Activated CD4-positive, CD25-positive, alpha-beta regulatory T cell treated with anti-CD3 and anti-CD28 coated beads, Interleukin-2, amount 50 U/mL, for 72 hours (primary cell): ENCODE measurements around the gene CORO1C.
A peak's percentile ranks its signal among the peaks of the same experiment; 100 is the strongest.

Experiments
- DNase-seq: peaks from one replicate; pipeline ENCODE4 v3.0.0; 2021

CORO1C gene

DNA sequence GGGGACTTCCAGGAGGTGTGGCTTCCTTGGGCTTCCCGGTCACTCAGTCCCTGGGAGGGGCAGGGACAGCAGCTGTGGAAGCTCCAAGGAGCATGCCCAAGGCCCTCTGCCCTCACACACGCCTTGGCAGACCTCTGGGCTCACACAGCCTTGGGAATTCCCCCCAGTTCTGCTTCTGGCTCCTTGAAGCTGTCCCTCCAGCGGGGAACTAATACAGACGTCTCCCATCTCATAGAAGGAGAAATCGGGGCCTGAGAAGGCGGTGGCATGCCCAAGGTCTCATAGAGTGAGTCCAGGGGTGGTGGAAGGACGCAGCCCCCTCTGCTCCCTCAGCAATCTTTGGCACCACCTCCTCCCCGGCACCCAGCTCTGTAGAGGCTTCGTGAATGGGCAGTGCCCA is 117.8 kb downstream of the CORO1C start:
- no peak for DNase-seq

DNA sequence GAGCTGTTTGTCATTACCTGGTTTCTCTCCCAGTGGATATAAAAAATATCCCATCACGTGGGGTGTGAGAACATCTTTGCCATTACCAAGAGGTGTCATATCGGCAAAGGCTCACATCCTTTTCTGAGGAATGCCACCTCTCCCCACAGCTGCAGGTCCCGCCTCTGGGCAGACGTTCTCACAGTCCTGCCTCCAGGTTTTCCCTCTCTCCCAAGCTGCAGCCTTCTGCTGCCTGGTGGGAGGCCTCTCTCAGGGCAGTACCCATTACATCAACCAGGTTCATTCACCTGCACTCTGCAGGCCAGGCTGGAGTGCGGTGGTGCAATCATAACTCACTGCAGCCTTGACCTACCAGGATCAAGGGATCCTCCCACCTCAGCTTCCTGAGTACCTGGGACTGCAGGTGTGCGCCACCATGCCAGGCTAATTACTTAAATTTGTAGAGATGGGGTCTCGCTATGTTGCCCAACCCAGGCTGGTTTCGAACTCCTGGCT is 118.5 kb downstream of the CORO1C start:
- DNase-seq, result no peak

DNA sequence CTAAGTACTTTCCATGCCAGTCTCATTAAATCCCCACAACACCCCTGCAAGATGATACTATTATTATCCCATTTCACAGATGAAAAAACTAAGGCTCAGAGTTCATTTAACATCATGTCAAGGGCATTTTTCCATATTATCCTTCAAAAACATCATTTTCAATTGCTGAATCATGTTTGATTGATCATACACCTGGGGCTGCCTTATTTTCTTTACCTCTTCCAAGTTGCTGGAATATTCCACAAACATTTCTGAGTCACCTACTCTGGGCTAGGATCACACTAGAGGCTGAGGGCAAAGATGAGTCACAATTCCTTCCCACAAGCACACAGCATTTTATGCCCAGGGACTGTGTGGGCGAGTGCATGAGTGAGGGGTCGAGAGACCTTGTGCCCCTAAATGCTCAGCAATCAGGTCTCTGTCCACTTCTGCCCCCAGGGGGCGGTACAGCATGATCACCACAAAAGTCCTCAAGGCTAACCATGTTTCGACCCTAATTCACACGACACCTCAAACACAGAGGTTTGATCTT is 119.4 kb downstream of the CORO1C start:
- peak; percentile 50 for DNase-seq

DNA sequence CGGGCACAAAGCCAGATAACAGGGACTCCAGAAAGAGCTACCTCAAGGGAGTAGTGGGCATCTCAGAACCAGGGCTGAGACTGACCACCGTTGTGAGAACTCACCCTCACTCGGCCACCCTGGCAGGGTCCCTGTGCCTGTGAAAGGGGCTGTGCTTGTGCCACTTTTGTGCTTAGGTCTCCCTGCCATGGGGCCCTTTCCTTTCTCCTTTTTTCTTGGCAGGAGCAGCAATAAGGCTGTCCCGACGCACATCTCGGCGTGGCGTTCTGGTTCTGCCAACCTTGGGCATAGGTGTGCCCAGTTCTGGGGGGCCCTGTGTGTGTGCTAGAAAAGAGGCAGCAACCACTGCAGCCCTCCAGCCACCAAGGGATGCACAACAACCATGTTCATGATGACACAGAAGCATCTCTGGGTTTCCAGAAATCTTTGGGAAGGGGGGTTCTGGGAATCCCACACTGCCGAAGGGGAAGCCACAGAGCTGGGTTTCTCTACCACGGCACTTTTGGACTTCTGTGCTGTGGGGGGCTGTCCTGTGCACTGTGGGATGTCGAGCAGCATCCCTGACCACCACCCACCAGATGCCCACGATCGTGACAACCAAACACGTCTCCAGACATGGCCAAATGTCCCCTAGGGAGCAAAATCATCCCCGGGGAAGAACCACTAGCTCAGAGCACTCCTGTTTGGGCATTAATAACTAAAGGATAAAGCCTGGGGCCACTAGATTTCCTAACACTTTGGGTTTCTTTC is 120.3 kb downstream of the CORO1C start:
- no peak for DNase-seq

DNA sequence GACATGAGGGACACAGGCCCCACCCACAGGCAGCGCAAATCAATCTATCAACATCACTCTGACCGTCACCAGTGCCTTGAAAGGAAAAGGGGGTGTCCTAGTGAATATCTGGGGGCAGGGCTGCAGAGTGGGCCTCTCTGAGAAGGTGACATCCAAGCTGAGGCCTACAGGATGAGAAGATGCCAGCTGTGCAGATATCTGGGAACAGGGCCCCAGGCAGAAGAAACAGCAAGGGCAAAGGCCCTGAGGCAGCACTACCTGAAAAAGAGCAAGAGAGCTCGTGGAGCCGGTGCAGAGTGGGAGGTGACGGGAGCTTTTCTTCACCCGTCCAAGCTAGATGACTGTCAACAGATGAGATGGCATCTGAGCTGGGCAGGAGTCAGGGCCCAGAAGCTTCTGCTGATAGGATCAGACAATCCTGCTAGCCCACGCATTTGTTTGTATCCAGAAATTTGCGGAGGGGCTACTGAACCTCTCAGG is 120.9 kb downstream of the CORO1C start:
- DNase-seq, result no peak

DNA sequence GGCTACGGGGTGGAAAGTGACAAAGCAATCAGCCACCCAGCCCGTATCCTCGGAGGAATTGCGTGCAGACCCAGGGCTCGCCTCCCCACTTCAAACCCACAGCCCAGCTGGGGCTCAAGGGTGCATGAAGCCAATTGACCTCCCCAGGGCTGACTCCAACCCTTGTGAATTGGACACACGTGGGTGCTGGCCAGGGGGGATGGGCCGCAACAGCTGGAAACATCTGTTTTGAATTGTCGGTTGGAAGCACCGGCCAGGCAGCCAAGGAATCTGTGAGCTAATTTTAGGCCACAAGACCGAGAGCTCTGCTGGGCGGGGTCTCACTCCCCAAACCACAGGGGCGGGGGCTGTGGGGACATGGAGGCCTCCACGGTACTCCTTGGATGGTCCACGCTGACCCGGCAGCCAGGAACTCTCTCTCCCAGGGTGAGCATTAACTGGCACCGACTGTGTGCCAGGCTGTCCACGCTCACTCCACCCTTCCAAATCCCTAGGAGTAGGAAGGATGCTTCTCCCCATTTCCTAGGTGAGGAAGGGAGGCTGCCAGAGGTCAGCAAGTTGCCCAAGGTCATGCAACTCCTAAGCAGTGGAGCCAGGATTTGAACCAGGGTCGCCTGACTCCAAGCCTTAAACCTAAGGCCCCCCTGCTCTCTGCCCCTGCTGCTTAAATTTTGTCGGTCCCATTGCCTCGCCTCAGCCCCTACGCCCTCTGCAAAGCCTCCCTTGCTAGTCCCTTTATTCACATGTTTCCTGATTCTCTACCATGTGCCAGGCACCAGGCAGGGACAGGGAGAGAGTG is 121.6 kb downstream of the CORO1C start:
- DNase-seq, result no peak

DNA sequence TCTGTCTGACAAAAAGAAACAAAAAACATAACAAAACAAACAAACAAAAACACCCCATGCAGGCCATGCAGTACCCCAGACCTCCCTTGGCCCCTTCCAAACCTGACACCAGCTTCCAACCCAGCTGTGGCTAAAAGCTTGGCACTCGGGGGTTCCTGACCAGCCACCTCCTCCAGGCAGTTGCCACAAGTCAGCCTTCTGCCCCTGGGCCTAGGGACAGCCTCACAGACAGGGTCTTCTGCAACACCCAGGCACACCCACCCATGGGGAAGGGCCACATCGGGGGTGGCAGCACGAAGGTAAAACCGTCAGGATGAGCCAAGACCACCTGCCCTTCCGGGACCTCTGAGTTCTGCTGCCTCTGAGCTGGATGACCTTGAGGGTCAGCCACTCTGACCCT is 122.7 kb downstream of the CORO1C start:
- DNase-seq, result no peak

DNA sequence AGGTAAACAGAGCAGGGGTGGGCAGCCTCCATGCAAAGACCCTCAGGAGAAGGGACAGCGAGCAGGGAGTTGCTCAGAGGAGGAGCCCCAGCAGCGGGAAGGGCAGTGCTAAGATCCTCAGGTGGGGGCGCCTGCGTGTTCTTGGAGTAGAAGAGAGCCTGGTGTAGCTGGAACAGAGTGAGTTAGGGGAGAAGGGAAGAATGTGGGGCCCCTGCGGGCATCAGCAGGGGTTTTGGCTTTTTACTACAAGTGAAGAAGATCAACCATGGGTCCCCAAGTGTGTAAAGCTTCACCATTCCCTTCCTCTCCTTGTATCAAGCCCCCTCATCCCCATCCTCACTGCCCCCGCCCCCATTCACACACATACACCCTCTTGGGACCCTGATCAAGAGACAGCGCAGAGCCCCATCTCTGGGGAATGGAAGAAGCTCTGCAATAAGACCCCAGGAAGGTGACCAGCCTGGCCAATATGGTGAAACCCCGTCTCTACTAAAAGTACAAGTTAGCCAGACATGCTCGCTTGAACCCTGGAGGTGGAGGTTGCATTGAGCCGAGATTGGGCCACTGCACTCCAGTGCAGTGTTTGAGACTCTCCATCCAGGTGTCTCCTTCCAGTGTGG is 123.2 kb downstream of the CORO1C start:
- no peak for DNase-seq

DNA sequence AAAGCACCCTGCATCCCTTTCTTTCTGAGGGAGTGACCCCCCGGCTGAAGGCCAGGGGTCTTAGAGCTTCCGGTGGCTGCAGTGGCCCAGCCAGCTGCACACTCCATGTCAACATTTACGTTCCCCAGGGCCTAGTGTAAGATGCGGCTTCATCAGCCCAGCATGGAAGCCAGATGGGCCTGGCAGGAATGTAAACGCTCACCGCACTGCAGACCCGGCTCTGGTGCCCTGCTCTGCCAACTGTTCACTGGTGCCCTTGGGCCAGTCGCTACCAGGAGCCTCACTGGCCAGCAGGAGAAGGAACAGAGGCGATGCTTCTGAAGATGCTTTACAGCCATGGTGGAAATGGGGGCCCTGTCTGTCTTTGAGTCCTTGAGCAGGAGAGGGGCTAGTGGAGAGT is 124.8 kb downstream of the CORO1C start:
- no peak for DNase-seq

DNA sequence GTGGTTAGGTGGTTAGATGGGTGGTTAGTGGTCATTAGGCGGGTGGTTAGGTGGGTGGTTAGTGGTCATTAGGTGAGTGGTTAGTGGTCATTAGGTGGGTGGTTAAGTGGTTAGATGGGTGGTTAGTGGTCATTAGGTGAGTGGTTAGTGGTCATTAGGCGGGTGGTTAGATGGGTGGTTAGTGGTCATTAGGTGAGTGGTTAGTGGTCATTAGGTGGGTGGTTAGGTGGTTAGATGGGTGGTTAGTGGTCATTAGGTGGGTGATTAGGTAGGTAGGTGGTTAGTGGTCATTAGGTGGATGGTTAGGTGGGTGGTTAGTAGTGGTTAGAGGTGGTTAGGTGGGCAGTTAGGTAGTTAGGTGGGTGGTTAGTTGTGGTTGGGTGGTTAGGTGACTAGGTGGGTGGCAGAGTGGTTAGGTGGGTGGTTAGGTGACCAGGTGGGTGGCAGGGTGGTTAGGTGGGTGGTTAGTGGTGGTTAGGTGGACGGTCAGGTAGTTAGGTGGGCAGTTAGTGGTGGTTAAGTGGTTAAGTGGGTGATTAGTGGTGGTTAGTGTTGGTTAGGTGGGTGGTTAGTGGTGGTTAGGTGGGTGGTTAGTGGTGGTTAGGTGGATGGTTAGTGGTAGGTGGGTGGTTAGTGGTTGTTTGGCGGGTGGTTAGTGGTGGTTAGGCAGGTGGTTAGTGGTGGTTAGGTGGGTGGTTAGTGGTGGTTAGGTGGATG is 125.5 kb downstream of the CORO1C start:
- no peak for DNase-seq

DNA sequence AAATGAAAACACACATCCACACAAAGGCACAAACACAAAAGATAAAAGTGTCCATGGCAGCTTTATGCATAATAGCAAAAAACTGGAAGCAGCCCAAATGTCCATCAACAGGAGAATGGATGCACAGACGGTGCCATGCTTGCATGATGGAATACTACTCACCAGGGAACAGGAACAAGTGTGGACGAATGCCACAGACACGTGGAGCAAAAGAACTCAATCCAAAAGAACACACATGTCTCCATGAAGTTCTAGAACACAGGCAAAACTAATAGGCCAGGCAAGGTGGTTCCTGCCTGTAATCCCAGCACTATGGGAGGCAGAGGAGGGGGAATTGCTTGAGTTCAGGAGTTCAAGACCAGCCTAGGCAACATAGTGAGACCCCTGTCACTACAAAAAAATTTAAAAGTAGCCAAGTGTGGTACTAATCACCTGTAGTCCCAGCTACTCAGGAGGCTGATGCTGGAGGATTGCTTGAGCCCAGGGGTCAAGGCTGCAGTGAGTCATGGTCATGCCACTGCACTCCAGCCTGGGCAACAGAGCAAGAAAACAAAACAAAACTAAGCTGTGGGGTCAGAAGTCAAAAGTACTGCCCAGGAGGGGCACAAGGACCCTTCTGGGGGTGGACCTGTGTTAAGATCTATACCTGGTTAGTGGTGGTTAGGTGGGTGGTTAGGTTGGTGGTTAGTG is 126.2 kb downstream of the CORO1C start:
- DNase-seq, result no peak

DNA sequence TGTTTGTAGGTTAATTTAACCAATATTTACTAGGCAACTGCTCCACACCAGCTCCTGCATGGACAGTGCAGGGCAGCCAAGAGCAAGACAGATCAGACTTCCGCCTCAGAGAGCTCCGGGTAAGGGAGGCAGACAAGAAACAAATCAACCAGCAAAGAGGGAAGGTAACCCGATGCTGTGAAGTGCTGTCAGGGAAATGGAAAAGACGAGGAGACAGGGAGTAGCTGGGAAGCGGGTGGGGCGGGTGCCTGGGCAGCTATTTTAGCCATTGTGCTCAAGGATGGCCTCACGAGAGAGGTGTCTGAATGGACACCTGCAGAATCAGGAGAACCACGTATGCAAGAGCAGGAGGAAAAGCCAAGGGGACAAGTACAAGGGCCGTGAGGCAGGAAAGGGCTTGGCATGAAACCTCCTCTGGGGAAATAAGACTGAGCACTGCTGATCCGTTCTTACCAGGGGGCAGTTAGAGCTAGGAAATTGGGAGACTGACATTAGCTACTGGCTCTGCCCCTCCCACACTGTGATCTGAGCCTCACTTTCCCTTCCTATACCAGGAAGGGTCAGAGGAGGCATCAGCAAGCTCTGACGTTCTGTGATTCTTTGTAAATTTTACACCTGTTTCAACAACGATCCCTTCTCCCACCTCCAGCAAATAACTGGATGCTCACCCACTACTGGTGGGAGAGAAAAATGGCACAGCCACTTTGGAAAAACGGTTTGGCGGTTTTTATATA is 126.9 kb downstream of the CORO1C start:
- DNase-seq, result no peak

DNA sequence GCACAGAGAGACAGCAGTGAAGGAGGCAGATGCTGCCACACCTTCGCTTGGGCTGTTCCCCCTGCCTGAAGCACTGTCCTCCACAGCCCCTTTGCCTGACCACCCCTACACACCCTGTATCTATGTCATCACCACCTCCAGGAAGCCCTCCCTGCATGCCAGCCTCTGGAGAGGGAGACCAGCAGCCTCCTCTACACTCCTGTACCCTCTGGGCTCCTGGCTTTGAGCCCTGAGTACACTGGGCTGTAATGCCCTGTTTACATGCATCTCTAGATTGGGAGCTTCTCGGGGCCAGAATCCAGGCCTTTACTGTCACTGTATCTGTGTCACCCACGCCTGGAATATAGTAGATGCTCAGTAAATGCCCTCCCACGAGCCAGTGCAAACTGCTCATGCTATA is 127.6 kb downstream of the CORO1C start:
- DNase-seq, result no peak

DNA sequence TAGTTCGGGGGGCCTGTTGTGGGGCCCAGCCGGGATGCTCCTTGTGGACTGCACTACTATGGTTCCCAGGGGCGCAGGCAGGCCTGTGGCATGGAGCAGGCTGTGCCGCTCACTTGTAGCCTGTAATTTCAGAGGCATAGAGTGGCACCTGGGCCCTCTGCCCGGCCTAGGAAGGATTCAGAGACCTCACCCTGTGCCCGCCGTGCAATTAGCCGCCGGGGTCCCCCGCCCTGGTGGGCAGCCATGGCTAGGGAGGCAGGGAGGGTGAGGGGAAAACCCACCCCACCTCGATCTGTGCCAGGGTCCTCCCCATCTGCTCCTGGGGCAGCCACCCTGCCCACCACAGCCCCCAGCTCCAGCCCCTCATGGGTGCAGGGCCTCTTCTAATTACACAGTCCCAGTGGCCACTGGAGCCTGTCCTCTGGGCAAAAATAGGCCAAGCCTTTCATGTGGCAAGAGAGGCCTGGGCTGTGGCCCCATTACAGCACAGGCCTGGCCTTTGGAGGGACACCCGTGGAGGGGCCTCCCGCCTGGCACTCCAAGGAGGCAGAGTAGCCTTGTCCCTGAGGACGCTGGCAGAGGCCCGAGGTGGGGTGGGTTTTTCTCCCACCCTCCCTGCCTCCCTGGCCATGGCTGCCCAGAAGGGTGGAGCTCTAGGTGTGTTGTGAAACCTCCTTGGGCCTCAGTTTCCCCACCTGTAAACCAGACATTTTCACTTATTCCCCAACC is 128.2 kb downstream of the CORO1C start:
- DNase-seq, result no peak

DNA sequence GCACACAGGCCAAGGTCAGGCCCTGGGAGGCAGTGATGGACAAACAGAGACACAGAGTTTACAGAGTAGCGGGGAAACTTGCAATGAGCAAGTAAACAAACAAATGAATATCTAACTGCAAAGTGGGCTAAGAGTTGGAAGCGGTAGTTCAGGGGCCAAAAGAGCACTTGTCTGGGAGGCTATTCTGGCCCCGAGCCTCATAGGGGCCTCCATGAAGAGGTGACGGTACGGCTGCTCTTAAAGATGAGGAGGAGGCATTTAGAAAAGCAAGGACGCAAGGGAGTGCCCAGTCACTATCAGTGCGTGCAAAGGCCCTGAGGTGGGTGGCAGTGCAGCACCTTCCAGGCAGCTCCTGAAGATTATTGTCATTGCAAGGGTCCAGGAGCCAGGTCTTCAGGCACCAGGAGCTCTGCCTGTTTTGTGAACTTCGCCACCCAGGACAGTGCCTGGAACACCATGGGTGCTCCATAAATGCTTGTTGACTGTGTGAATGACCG is 129.1 kb downstream of the CORO1C start:
- DNase-seq, result no peak

DNA sequence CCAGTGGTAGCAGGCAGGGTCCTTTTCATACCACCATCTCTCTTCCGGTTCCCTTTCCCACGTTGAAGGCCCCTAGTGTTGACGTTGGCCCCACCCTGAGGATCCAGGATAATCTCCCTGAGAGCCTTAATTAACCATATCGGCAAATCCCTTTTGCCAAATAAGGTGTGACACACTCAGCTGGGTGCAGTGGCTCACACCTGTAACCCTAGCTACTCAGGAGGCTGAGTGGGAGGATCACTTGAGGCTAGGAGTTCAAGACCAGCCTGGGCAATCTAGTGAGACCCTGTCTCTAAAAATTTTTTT is 130.7 kb downstream of the CORO1C start:
- no peak for DNase-seq

DNA sequence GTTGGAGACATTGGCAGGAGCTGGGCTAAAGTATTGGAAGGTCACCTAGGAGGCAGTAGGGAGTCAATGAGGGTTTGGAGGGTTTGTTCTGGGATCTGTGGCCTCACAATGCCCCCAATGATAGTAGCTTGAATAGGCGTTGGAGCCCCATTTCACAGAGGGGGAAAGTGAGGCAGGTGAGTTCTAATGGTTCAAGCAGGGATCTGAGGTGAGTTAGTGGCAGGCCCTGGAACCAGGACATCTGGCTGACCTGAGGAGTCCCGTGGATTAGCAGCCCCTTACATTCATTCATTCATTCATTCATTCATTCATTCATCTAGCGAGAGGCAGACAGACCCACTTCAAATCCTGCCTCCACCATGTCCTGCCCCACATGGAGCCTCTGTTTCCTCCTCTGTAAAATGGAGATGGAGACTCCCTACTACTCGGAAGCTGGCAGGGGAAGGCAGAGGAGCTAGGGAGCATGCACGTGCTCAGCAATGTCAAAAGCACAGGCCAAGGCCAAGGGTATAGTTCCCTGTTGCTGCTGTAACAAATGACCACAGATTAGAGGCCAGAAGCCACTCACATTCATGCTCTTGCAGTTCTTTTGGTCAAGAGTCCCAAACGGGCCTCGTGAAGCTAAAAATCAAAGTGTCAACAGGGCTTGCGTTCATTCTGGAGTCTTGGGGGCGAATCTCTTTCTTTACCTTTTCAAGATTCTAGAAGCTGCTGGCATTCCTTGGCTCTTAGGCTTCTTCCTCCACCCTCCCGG is 131.2 kb downstream of the CORO1C start:
- no peak for DNase-seq

DNA sequence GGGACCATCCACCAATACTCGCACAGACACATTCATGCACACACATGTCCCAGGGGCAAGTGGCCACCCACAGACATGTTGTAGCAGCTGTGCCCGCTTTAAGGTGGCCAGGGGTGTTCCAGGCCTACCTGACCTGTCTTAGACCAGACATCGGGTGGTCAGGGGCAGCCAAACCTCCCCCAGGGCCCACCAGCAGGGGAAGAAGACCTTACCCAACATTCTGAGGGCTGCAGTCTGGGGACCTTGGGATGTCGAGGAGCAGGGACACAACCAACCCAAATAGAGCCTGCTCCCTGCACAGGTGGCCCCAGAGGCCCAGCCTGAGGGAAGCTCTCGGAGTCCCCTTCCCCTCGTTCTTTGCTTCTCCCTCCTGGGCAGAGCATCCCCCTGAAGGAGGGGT is 131.8 kb downstream of the CORO1C start:
- no peak for DNase-seq

DNA sequence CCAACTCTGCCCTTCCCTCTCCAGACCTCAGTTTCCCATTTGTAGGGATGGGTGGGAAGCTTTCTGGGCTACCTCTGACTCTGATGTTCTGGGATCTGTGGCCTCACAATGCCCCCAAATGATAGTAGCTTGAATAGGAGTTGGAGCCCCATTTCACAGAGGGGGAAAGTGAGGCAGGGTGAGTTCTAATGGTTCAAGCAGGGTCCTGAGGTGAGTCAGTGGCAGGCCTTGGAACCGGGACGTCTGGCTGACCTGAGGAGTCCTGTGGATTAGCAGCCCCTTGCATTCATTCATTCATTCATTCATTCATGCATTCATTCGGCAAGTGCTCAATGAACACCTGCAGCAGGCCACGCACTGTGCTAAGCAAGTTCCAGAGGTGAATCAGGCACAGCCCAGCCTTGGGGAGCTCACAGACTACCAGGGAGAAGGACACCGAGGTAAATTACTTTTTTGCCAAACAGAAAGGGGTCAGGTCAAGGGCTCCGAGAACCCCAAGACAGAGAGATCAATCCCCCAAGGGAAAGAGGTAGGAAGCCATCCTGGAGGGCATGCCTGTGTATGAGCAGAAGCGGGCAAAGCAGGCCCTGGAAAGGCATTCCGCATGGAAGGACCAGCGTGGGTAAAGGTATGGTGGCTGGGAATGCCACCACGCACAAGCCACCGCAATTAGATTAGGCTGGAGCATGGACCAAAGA is 132.6 kb downstream of the CORO1C start:
- no peak for DNase-seq
